Activated CD4-positive, alpha-beta T cell treated with anti-CD3 and anti-CD28 coated beads for 36 hours (primary cell): Measurements from ENCODE around the gene SCAMP4. TPM values are rescaled to one million over a fixed set of nuclear protein-coding genes. Genes with fewer than 3 reads are reported as not detected.

ENCODE experiments used
- ATAC-seq: fragments of 200-7000 bp; cut with Tn5 transposase; one replicate; pipeline ENCODE4 v1.10.0; 2021; ENCODE audit warnings: mild to moderate bottlenecking, moderate library complexity
- CTCF ChIA-PET: fragments of 350-600 bp; sonication (Branson Sonifier 250); formaldehyde crosslinking; loops from one replicate; lab custom pipeline; 2021; ENCODE audit warnings: antibody characterized with exemption; lab: Charles Lee
- POLR2A ChIA-PET: fragments of 350-600 bp; sonication (Branson Sonifier 250); formaldehyde crosslinking; loops from one replicate; lab custom pipeline; 2021; ENCODE audit warnings: antibody characterized with exemption, inconsistent platforms; lab: Charles Lee
- DNase-seq: peaks from one replicate; pipeline ENCODE4 v3.0.0-alpha.2; 2020
- H3K27ac Mint-ChIP-seq: one replicate; pipeline ENCODE4 v1.8.0; 2021; ENCODE audit warnings: mixed read lengths
- H3K27me3 Mint-ChIP-seq: one replicate; pipeline ENCODE4 v1.8.0; 2021; ENCODE audit warnings: mixed read lengths
- H3K36me3 Mint-ChIP-seq: one replicate; pipeline ENCODE4 v1.8.0; 2021; ENCODE audit warnings: low read depth, mixed read lengths
- H3K4me1 Mint-ChIP-seq: one replicate; pipeline ENCODE4 v1.8.0; 2021; ENCODE audit warnings: mixed read lengths
- H3K4me3 Mint-ChIP-seq: one replicate; pipeline ENCODE4 v1.8.0; 2021; ENCODE audit warnings: mild to moderate bottlenecking, moderate library complexity, mixed read lengths
- H3K9me3 Mint-ChIP-seq: one replicate; pipeline ENCODE4 v1.8.0; 2021; ENCODE audit warnings: low read depth, mixed read lengths
- intact Hi-C, 2 experiments: fragments of 100-400 bp; cut with DNase I in 1 of 2; cut with micrococcal nuclease in 1 of 2; formaldehyde crosslinking; loops; one replicate each; pipeline versions ENCODE4 v1.14.2 to v1.15.1; 2022 to 2024; cut with DNase I, micrococcal nuclease
- total RNA-seq, 2 experiments: library from RNA; stranded (reverse); gene quantifications; one replicate each; pipeline ENCODE4 v1.2.3, GENCODE V29; 2021

The SCAMP4 gene
- total RNA-seq, 2 experiments from 2014 or later: 20.5 to 25.6 TPM

DNA sequence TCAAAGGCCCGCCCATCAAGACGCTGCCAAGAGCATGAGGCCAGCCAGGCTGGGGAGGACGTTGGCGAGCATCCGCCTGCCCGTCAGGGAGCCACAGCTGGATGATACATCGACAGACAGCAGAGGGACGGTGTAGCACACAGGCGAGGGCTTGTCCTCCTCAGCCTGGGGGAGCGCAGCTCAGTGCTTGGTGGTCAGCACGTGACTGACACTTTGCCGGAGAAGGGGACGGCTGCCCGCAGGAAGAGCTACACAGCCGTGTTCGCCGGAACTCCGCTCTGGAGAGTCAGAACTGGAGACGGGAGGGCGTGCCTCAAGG lies 69.9 kb downstream of the SCAMP4 start:
- ATAC-seq (no peak), DNase-seq (no peak)
- Mint-ChIP-seq H3K9me3 (no peaks in the 10 kb centered on the region), H3K36me3 (peaks cover 6% of the 10 kb centered on the region), H3K4me1 (peaks cover 3% of the 10 kb centered on the region), H3K27ac (no peak overlapping the region), H3K27me3 (no peaks in the 10 kb centered on the region), H3K4me3 (no peak overlapping the region)
- POLR2A ChIA-PET: no interaction called here
- intact Hi-C loops: no loop called here
- CTCF ChIA-PET: interaction anchor here (0.6 kb wide), 1 partner anchor 386 kb away, joined by 3 read pairs; no protein-coding TSS in a partner anchor

Other genes with a start within 250 kb of the SCAMP4 start
- not detected for gene ONECUT3, start 151.9 kb upstream of the SCAMP4 start, total RNA-seq
- 1 to 10 TPM; 7.9 to 8.4 TPM for gene ATP8B3, start 93.1 kb upstream of the SCAMP4 start, total RNA-seq
- 10 to 100 TPM; 39.3 to 49.8 TPM for gene REXO1, start 56.9 kb upstream of the SCAMP4 start, total RNA-seq
- gene KLF16, start 41.8 kb upstream of the SCAMP4 start, total RNA-seq: 10 to 100 TPM; 22.5 to 28.8 TPM
- gene ABHD17A, start 19.9 kb upstream of the SCAMP4 start, total RNA-seq: 10 to 100 TPM; 84.5 to 88.5 TPM
- 1 to 10 TPM; 5.6 to 6.1 TPM for gene ADAT3, start within 50 bp of the SCAMP4 start, total RNA-seq
- gene CSNK1G2, start 35.8 kb downstream of the SCAMP4 start, total RNA-seq: 10 to 100 TPM; 56.0 to 78.1 TPM
- 10 to 100 TPM; 46.7 to 61.8 TPM for gene BTBD2, start 110.3 kb downstream of the SCAMP4 start, total RNA-seq
- gene MKNK2, start 145.8 kb downstream of the SCAMP4 start, total RNA-seq: 100 to 1,000 TPM; 139 to 155 TPM
- 100 to 1,000 TPM; 148 to 156 TPM for gene MOB3A, start 190.9 kb downstream of the SCAMP4 start, total RNA-seq
- 10 to 100 TPM; 15.2 to 16.6 TPM for gene IZUMO4, start 191.5 kb downstream of the SCAMP4 start, total RNA-seq
- 100 to 1,000 TPM in 1 of 2 experiments, 10 to 100 TPM in 1; 82.7 to 105 TPM for gene AP3D1, start 246.2 kb downstream of the SCAMP4 start, total RNA-seq